Measurements from ENCODE around the gene SLC52A1. TPM values are rescaled to one million over a fixed set of nuclear protein-coding genes. Genes with fewer than 3 reads are reported as not detected.

SLC52A1 gene
- total RNA-seq, 4 donors from 2014 or later: 1.3 to 6.0 (median 3.4) TPM; not detected in 1

- TF ChIP-seq EP300 (IDR thresholded peaks at IDR 0.05; ENCODE audit: low read depth): no peak
- TF ChIP-seq CTCF (IDR thresholded peaks at IDR 0.05): no peak
- no peak for TF ChIP-seq POLR2A (IDR thresholded peaks at IDR 0.05)
- H3K27ac ChIP-seq: peak overlapping the region; percentile 92 to 96 (median 94)
- no peaks in the 10 kb centered on the region for H3K9me3 ChIP-seq
- in situ Hi-C loops (cut with MboI; ENCODE audit: low pct_ligation_motif_present in 1 of 4, low pct_unique_long_range_greater_than_20kb in 1 of 4, low sequenced_read_pairs in 3 of 4): no loop called here
- peaks cover 0 to 26% (median 8%) of the 10 kb centered on the region in 4 donors for H3K36me3 ChIP-seq
- peaks cover 17 to 29% (median 26%) of the 10 kb centered on the region in 4 donors for H3K4me1 ChIP-seq
- WGBS, 2 donors (ENCODE audit: low coverage in 1 of 2): 33 to 64% methylated on average over 1 to 12 of the region's 12 CpGs
- intact Hi-C loops (cut with DNase I; ENCODE audit: low total_unique reads): no loop called here
- no peaks in the 10 kb centered on the region for H3K27me3 ChIP-seq
- DNase-seq: no peak
- peak overlapping the region; percentile 80 to 97 (median 90) for H3K4me3 ChIP-seq
These were observed 35.7 kb downstream of the SLC52A1 start for GRCh38 chr17:4999430-5000093.

GRCh38 chr17:4998732-4999429 lies 36.3 kb downstream of the SLC52A1 start:
- Histone ChIP-seq H3K4me3 (peak overlapping the region; percentile 80 to 97 (median 90)), H3K4me1 (peaks cover 17 to 29% (median 26%) of the 10 kb centered on the region in 4 donors), H3K9me3 (no peaks in the 10 kb centered on the region), H3K27ac (peak overlapping the region; percentile 92 to 96 (median 94)), H3K27me3 (no peaks in the 10 kb centered on the region), H3K36me3 (peaks cover 0 to 22% (median 5%) of the 10 kb centered on the region in 4 donors)
- in situ Hi-C loops (cut with MboI; ENCODE audit: low pct_ligation_motif_present in 1 of 4, low pct_unique_long_range_greater_than_20kb in 1 of 4, low sequenced_read_pairs in 3 of 4): no loop called here
- no peak for TF ChIP-seq EP300 (IDR thresholded peaks at IDR 0.05; ENCODE audit: low read depth)
- 0 to 10% methylated on average over 3 to 14 of the region's 14 CpGs for WGBS, 2 donors (ENCODE audit: low coverage in 1 of 2)
- peak; percentile 65 for DNase-seq
- intact Hi-C loops (cut with DNase I; ENCODE audit: low total_unique reads): no loop called here

- peak; percentile 23 for DNase-seq
- in situ Hi-C loops (cut with MboI; ENCODE audit: low pct_ligation_motif_present in 1 of 4, low pct_unique_long_range_greater_than_20kb in 1 of 4, low sequenced_read_pairs in 3 of 4): no loop called here
- peaks cover 17 to 29% (median 26%) of the 10 kb centered on the region in 4 donors for H3K4me1 ChIP-seq
- peak overlapping the region; percentile 92 to 96 (median 94) for H3K27ac ChIP-seq
- 1% methylated on average over 31 of the region's 55 CpGs; no CpG with 5 or more reads in 1 of the 2 donors for WGBS, 2 donors (ENCODE audit: low coverage in 1 of 2)
- intact Hi-C loops (cut with DNase I; ENCODE audit: low total_unique reads): no loop called here
- H3K4me3 ChIP-seq: peak overlapping the region; percentile 80 to 97 (median 90)
- H3K9me3 ChIP-seq: no peaks in the 10 kb centered on the region
- H3K27me3 ChIP-seq: no peaks in the 10 kb centered on the region
- TF ChIP-seq CTCF (IDR thresholded peaks at IDR 0.05): no peak
- no peak for TF ChIP-seq EP300 (IDR thresholded peaks at IDR 0.05; ENCODE audit: low read depth)
- peak in 1 of 3 donors; percentile 9 for TF ChIP-seq POLR2AphosphoS5 (IDR thresholded peaks at IDR 0.05)
- peak; percentile 5 for TF ChIP-seq POLR2A (IDR thresholded peaks at IDR 0.05)
- H3K36me3 ChIP-seq: peaks cover 0 to 16% (median 1%) of the 10 kb centered on the region in 4 donors
These were observed 37.0 kb downstream of the SLC52A1 start for GRCh38 chr17:4998027-4998731.

GRCh38 chr17:4997302-4998026 lies 37.8 kb downstream of the SLC52A1 start, which contains the start of the genes INCA1 and KIF1C:
Gene INCA1 (minus strand): TSS chr17:4997522. CDS start chr17:4994437, 3,085 bp downstream.
Gene KIF1C (plus strand): TSS chr17:4997950. CDS start chr17:5000247, 2,297 bp downstream.
- TF ChIP-seq CTCF (IDR thresholded peaks at IDR 0.05): peak in 4 of 5 experiments; percentile 15 to 61 (median 34)
- peak; percentile 64 to 88 (median 78) for TF ChIP-seq POLR2AphosphoS5 (IDR thresholded peaks at IDR 0.05)
- TF ChIP-seq POLR2A (IDR thresholded peaks at IDR 0.05): peak; percentile 81
- no peak for TF ChIP-seq EP300 (IDR thresholded peaks at IDR 0.05; ENCODE audit: low read depth)
- no peaks in the 10 kb centered on the region for H3K27me3 ChIP-seq
- peaks cover 17 to 29% (median 26%) of the 10 kb centered on the region in 4 donors for H3K4me1 ChIP-seq
- in situ Hi-C loops (cut with MboI; ENCODE audit: low pct_ligation_motif_present in 1 of 4, low pct_unique_long_range_greater_than_20kb in 1 of 4, low sequenced_read_pairs in 3 of 4) (no loop called here), intact Hi-C loops (cut with DNase I; ENCODE audit: low total_unique reads) (no loop called here)
- WGBS, 2 donors (ENCODE audit: low coverage in 1 of 2): 0% methylated on average over 52 of the region's 93 CpGs; no CpG with 5 or more reads in 1 of the 2 donors
- H3K36me3 ChIP-seq: peaks cover 0 to 12% (median 0%) of the 10 kb centered on the region in 4 donors
- H3K9me3 ChIP-seq: no peaks in the 10 kb centered on the region
- H3K4me3 ChIP-seq: peak within 1 kb of the TSS; percentile 80 to 97 (median 90)
- DNase-seq: peak; percentile 96
- H3K27ac ChIP-seq: peak within 1 kb of the TSS; percentile 92 to 96 (median 94)

Data from transverse colon (tissue), 4 donors.